Ascending aorta (tissue), 2 donors: ENCODE data around the gene VPS35. TPM values are rescaled to one million over a fixed set of nuclear protein-coding genes. Genes with fewer than 3 reads are reported as not detected.

Source experiments
- DNase-seq, 2 donors: peaks; one replicate each; pipeline ENCODE4 v3.0.0-alpha.2; 2019; ENCODE audit warnings: low spot score in 2 of 2
- H3K27ac ChIP-seq, 2 donors: fragments of 200-600 bp; sonication (generic); one replicate each; pipeline ENCODE4 v1.5.1; 2016 to 2017; ENCODE audit warnings: mild to moderate bottlenecking in 1 of 2
- H3K27me3 ChIP-seq: fragments of 200-600 bp; sonication (generic); one replicate; pipeline ENCODE4 v1.5.1; 2017
- H3K36me3 ChIP-seq, 2 donors: fragments of 200-600 bp; sonication (generic); one replicate each; pipeline ENCODE4 v1.5.1; 2016
- H3K4me1 ChIP-seq, 2 donors: fragments of 200-600 bp; sonication (generic); one replicate each; pipeline ENCODE4 v1.5.1; 2016 to 2017; ENCODE audit warnings: mild to moderate bottlenecking in 1 of 2
- H3K4me3 ChIP-seq, 2 donors: fragments of 200-600 bp; sonication (generic); one replicate each; pipeline ENCODE4 v1.5.1; 2016 to 2017; ENCODE audit warnings: mild to moderate bottlenecking in 1 of 2
- H3K9me3 ChIP-seq, 2 donors: fragments of 200-600 bp; sonication (generic); one replicate each; pipeline ENCODE4 v1.5.1; 2016
- intact Hi-C: fragments of 100-400 bp; cut with DNase I; formaldehyde crosslinking; loops from one replicate; pipeline ENCODE4 v1.15.1; 2023
- total RNA-seq: library from RNA; depleted of rRNA; stranded (reverse); fragments of >200 nt; gene quantifications from one replicate; pipeline ENCODE4 v1.1.0, GENCODE V29; 2016
- TF ChIP-seq, protein P1 (sequence below), 3 experiments: fragments of 200-600 bp in 2 of 3; fragments of 450-650 bp in 1 of 3; sonication (generic) in 2 of 3; IDR thresholded peaks; one replicate each; pipeline ENCODE4 v1.5.1; 2016 to 2019; ENCODE audit warnings: antibody characterized with exemption in 3 of 3, mild to moderate bottlenecking in 1 of 3, moderate library complexity in 1 of 3

VPS35 gene
- total RNA-seq, 1 donor from 2014 or later = 31.9 TPM

GRCh38 chr16:46712911-46713310 lies 23.9 kb upstream of the VPS35 start:
- Histone ChIP-seq H3K4me3 (no peak overlapping the region), H3K4me1 (no peaks in the 10 kb centered on the region), H3K36me3 (no peaks in the 10 kb centered on the region), H3K9me3 (no peaks in the 10 kb centered on the region), H3K27me3 (no peaks in the 10 kb centered on the region), H3K27ac (no peak overlapping the region)
- DNase-seq = no peak
- intact Hi-C loops = no loop called here
- TF ChIP-seq, protein P1, sequence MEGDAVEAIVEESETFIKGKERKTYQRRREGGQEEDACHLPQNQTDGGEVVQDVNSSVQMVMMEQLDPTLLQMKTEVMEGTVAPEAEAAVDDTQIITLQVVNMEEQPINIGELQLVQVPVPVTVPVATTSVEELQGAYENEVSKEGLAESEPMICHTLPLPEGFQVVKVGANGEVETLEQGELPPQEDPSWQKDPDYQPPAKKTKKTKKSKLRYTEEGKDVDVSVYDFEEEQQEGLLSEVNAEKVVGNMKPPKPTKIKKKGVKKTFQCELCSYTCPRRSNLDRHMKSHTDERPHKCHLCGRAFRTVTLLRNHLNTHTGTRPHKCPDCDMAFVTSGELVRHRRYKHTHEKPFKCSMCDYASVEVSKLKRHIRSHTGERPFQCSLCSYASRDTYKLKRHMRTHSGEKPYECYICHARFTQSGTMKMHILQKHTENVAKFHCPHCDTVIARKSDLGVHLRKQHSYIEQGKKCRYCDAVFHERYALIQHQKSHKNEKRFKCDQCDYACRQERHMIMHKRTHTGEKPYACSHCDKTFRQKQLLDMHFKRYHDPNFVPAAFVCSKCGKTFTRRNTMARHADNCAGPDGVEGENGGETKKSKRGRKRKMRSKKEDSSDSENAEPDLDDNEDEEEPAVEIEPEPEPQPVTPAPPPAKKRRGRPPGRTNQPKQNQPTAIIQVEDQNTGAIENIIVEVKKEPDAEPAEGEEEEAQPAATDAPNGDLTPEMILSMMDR (IDR thresholded peaks at IDR 0.05) = no peak

- TF ChIP-seq, protein P1 (IDR thresholded peaks at IDR 0.05) = no peak
- Histone ChIP-seq H3K27ac (no peak overlapping the region), H3K27me3 (no peaks in the 10 kb centered on the region), H3K9me3 (no peaks in the 10 kb centered on the region), H3K4me3 (no peak overlapping the region), H3K4me1 (no peaks in the 10 kb centered on the region), H3K36me3 (no peaks in the 10 kb centered on the region)
- intact Hi-C loops = no loop called here
- DNase-seq = no peak
Observed at GRCh38 chr16:46711106-46712058, 22.4 kb upstream of the VPS35 start.

DNA sequence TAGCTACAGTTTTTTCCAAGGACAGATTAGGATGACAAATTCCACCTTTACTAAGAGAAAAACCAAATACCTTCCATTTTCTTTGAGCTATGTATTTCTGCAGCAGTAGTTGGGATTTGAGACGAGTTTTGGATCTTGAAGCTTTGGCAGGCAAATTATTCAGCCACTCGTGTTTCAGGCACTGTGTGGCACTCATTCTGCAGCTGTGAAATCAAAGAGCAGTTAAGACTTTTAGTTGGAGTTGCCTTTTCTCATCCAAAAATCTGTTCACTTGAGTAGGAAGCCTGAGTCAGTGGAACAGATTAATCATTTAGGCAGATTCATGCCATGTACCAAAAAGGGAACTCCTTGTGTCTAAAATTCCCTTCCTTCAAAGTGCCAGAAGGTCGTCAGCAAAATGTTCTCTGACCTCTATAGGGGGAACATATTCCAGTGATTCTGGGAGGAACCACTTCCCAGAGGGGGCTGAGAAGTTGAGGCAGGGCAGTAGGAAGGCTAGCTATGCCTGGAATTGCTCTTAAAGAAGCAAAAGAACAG lies 20.6 kb upstream of the VPS35 start:
- H3K27ac ChIP-seq = no peak overlapping the region
- no peaks in the 10 kb centered on the region for H3K27me3 ChIP-seq
- no peak for DNase-seq
- H3K4me3 ChIP-seq = no peak overlapping the region
- no peaks in the 10 kb centered on the region for H3K36me3 ChIP-seq
- intact Hi-C loops = no loop called here
- TF ChIP-seq, protein P1 (IDR thresholded peaks at IDR 0.05) = no peak
- H3K9me3 ChIP-seq = no peaks in the 10 kb centered on the region
- H3K4me1 ChIP-seq = no peaks in the 10 kb centered on the region

DNA sequence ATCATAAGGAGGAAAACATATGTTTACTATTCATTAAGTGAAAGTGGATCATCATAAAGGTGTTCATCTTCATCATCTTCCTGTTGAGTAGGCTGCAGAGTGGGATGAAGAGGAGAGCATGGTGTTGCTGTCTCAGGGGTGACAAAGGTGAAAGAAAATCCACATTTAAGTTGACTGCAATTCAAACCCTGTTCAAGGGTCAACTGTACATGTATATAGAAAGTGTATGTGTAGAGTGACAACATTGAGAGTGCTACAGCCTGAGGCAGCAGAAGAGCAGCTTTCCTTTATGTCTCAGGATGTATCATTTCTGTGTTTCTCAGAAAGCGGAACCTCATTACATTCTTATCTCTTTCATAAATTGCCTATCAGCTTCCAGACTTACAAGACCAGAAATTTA lies 17.7 kb upstream of the VPS35 start:
- Histone ChIP-seq H3K36me3 (no peaks in the 10 kb centered on the region), H3K27me3 (no peaks in the 10 kb centered on the region), H3K27ac (no peak overlapping the region), H3K4me3 (no peak overlapping the region), H3K9me3 (no peaks in the 10 kb centered on the region), H3K4me1 (no peaks in the 10 kb centered on the region)
- intact Hi-C loops = no loop called here
- DNase-seq = no peak
- TF ChIP-seq, protein P1 (IDR thresholded peaks at IDR 0.05) = no peak

DNA sequence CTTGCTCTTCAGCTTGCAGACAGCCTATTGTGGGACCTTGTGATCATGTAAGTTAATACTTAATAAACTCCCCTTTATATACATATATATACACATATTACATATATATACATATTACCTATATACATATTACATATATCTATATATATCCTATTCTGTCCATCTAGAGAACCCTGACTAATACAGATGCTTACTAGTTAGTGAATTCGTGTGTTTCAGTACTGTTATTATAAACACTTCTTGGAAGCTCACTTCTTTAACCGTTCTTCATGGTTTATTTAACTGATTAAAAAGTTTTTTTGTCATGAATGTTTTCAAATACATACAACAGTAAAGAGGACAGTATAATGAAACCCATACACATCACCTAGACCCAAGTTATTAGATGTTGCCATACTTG lies 13.1 kb upstream of the VPS35 start:
- no peaks in the 10 kb centered on the region for H3K9me3 ChIP-seq
- H3K4me3 ChIP-seq = no peak overlapping the region
- no peak for DNase-seq
- no peaks in the 10 kb centered on the region for H3K36me3 ChIP-seq
- no peaks in the 10 kb centered on the region for H3K27me3 ChIP-seq
- no peaks in the 10 kb centered on the region for H3K4me1 ChIP-seq
- no peak overlapping the region for H3K27ac ChIP-seq
- TF ChIP-seq, protein P1 (IDR thresholded peaks at IDR 0.05) = no peak
- intact Hi-C loops = no loop called here
